Measurements from ENCODE around the gene C17orf114.

C17orf114 gene

DNA sequence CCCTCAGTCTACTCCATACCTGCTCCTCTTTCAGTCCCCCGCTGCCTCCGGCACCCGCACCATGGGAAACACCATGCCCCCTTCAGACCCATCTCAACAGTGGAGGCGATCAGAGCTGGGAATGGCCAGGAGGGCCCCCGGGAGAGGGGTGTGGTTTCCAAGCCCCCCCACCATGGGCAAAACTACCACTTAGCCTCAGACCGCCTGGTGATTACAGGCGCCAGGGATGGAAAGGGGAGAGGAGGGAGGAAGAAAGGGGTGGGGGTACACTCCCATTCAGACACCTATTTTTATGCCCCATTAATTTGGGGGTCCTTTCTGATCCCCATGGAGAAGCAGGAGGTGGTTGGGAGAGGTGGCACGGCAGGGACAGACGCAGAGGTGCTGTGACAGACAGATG, at the start of gene C17orf114:
TSS of gene C17orf114 (minus strand) at position 101 of the 400 bp plus-strand sequence.
- TF ChIP-seq, protein P1, sequence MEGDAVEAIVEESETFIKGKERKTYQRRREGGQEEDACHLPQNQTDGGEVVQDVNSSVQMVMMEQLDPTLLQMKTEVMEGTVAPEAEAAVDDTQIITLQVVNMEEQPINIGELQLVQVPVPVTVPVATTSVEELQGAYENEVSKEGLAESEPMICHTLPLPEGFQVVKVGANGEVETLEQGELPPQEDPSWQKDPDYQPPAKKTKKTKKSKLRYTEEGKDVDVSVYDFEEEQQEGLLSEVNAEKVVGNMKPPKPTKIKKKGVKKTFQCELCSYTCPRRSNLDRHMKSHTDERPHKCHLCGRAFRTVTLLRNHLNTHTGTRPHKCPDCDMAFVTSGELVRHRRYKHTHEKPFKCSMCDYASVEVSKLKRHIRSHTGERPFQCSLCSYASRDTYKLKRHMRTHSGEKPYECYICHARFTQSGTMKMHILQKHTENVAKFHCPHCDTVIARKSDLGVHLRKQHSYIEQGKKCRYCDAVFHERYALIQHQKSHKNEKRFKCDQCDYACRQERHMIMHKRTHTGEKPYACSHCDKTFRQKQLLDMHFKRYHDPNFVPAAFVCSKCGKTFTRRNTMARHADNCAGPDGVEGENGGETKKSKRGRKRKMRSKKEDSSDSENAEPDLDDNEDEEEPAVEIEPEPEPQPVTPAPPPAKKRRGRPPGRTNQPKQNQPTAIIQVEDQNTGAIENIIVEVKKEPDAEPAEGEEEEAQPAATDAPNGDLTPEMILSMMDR (IDR thresholded peaks at IDR 0.05; ENCODE audit: low read depth, low read length, missing control alignments) = no peak
- DNase-seq (ENCODE audit: low read depth) = no peak
- no peak within 1 kb of the TSS for H3K4me3 ChIP-seq (ENCODE audit: low read depth, low read length)

DNA sequence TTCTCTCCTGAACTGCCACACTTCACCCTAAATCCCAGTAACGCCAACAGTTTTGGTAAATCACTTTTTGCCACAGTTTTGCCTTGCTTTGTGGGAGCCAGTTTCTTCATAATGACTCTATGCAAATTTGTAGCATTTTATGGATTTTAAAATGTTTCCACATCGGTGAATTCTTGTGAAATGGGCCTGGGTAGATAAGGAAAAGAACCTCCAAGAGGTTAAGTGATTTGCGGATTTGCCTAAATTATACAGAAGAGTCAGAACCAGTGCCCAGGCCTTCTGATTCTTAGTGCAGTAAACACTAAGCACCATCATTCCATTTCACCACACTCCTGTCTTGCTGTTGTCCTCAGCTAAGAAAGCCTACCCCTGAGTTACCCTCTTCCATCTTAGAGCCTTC, 49.0 kb upstream of the C17orf114 start:
- TF ChIP-seq, protein P1 (IDR thresholded peaks at IDR 0.05; ENCODE audit: low read depth, low read length, missing control alignments) = no peak
- DNase-seq (ENCODE audit: low read depth) = no peak

GRCh38 chr17:4850246-4850645, 48.1 kb upstream of the C17orf114 start:
- no peak for DNase-seq (ENCODE audit: low read depth)
- no peak overlapping the region for H3K4me3 ChIP-seq (ENCODE audit: low read depth, low read length)
- TF ChIP-seq, protein P1 (IDR thresholded peaks at IDR 0.05; ENCODE audit: low read depth, low read length, missing control alignments) = no peak

More for the DNA sequence above, 49.0 kb upstream of the C17orf114 start:
- no peak overlapping the region for H3K4me3 ChIP-seq (ENCODE audit: low read depth, low read length)

DNA sequence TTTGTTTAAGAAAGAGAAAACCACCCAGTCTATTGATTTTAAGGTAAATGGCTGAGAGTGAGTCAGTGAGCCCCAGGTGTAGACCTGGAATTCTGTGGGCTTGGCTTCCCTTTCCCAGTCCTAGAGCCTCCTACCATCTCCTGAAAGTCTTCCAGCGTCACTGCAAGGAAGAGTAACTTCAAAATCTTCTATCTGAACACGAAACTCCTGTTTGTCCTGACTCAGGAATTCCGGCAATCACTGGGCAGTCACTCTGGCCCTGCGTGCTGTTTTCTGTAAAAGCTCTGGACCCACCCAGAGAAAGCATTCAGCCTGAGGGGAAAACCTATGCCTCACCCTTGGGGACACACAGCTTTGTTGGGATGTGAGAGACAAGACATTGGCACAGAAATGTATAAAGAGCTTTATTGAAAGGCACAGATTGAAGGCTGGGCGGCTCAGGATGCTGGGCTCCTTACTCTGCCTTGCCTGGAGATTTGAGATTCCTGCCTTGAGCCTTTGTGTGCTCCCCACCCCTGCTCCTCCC, 46.9 kb upstream of the C17orf114 start:
- TF ChIP-seq, protein P1 (IDR thresholded peaks at IDR 0.05; ENCODE audit: low read depth, low read length, missing control alignments) = no peak
- H3K4me3 ChIP-seq (ENCODE audit: low read depth, low read length) = no peak overlapping the region
- DNase-seq (ENCODE audit: low read depth) = no peak

GRCh38 chr17:4846635-4847390, 44.7 kb upstream of the C17orf114 start:
- no peak for DNase-seq (ENCODE audit: low read depth)
- H3K4me3 ChIP-seq (ENCODE audit: low read depth, low read length) = no peak overlapping the region
- TF ChIP-seq, protein P1 (IDR thresholded peaks at IDR 0.05; ENCODE audit: low read depth, low read length, missing control alignments) = no peak

DNA sequence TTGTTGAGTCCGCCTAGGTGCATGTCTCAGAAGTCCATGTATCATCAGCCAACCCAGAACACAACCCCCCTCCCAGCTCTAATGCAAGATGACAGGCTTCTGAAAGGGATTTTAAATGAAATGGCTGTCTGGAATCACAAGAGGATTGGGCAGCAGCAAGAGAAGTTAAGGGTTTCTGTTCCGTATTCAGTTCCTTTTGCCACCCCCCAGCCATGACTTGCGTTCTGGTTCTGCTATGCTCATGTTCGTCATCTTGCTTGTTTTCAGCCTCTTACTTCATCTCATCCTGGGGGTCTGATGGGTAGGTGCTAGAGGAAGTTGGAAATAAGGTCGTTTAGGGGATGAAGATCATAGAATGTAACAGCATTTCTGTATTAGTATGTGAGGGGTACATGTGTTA, 43.0 kb upstream of the C17orf114 start:
- no peak for DNase-seq (ENCODE audit: low read depth)
- no peak overlapping the region for H3K4me3 ChIP-seq (ENCODE audit: low read depth, low read length)
- TF ChIP-seq, protein P1 (IDR thresholded peaks at IDR 0.05; ENCODE audit: low read depth, low read length, missing control alignments) = no peak
